Measurements from ENCODE around the gene EHBP1L1. TPM values are rescaled to one million over a fixed set of nuclear protein-coding genes. Genes with fewer than 3 reads are reported as not detected.
A peak's percentile ranks its signal among the peaks of the same experiment; 100 is the strongest.

EHBP1L1 gene
- total and polyA plus RNA-seq, 2 of the 8 experiments (the other 6 are each of a cell fraction or from before 2014, with no cell fraction given), result 4.3 to 6.6 TPM

GRCh38 chr11:65538915-65539743 lies 36.7 kb upstream of the EHBP1L1 start:
- Histone ChIP-seq H2BK5ac (ENCODE audit: low read depth, low read length) (no peak overlapping the region), H3K4ac (replicated peaks; ENCODE audit: insufficient read length, low read depth, low read length) (peak overlapping the region; percentile 17), H3K23me2 (ENCODE audit: low read depth, low read length) (peaks cover 17% of the 10 kb centered on the region), H3K9ac (replicated peaks in 1 of 4; ENCODE audit: extremely low read depth in 1 of 4, low read depth in 3 of 4, low read length in 3 of 4) (no peak overlapping the region), H3K56ac (replicated peaks; ENCODE audit: insufficient read length, low read depth, low read length) (no peak overlapping the region), H3K4me2 (ENCODE audit: insufficient read depth in 1 of 2, low read depth in 2 of 2, low read length in 2 of 2) (peak overlapping the region; percentile 64 to 89), H4K20me1 (replicated peaks in 1 of 2; ENCODE audit: control insufficient read depth in 1 of 2, insufficient read depth in 2 of 2, low read length in 2 of 2) (peaks cover 3 to 14% of the 10 kb centered on the region in 2 experiments), H3K27ac (ENCODE audit: low read depth, low read length) (no peak overlapping the region), H3K9me3 (ENCODE audit: insufficient read depth in 2 of 2, low read depth in 1 of 2, low read length in 1 of 2) (no peaks in the 10 kb centered on the region), H3K79me1 (ENCODE audit: low read depth, low read length) (no peaks in the 10 kb centered on the region), H2BK15ac (ENCODE audit: low read length) (no peak overlapping the region), H4K91ac (replicated peaks; ENCODE audit: insufficient read length, low read length) (peak overlapping the region; percentile 73), H2BK120ac (replicated peaks; ENCODE audit: low read depth, low read length) (no peak overlapping the region), H3K4me1 (replicated peaks in 1 of 4; ENCODE audit: control insufficient read depth in 3 of 4, insufficient read depth in 4 of 4, low read length in 3 of 4) (peaks cover 0 to 9% (median 1%) of the 10 kb centered on the region in 4 experiments; a peak in 5 of 7 replicates), H3K14ac (ENCODE audit: insufficient read length) (no peak overlapping the region), H3K23ac (ENCODE audit: insufficient read length) (no peak overlapping the region), H2AFZ (ENCODE audit: low read length) (no peak overlapping the region), H2BK20ac (ENCODE audit: low read length) (no peak overlapping the region), H3K27me3 (replicated peaks in 1 of 4; ENCODE audit: control insufficient read depth in 3 of 4, extremely low read depth in 1 of 4, insufficient read depth in 3 of 4, low read length in 3 of 4) (peaks cover 0 to 24% (median 13%) of the 10 kb centered on the region in 4 experiments; a peak in 6 of 7 replicates), H3K79me2 (ENCODE audit: control insufficient read depth in 1 of 2, insufficient read depth in 2 of 2, low read length in 2 of 2) (no peaks in the 10 kb centered on the region), H4K8ac (ENCODE audit: extremely low read depth, insufficient read depth, low read length) (peak overlapping the region; percentile 73), H4K5ac (ENCODE audit: insufficient read length, low read depth, low read length) (no peak overlapping the region), H3K4me3 (ENCODE audit: extremely low read depth in 1 of 4, insufficient read depth in 2 of 4, low read depth in 3 of 4, low read length in 4 of 4) (peak overlapping the region; percentile 16 to 68 (median 40)), H2BK12ac (ENCODE audit: low read depth, low read length) (no peak overlapping the region), H2AK5ac (ENCODE audit: low read depth, low read length) (no peak overlapping the region), H3K18ac (ENCODE audit: extremely low read depth, low read length) (no peak overlapping the region; the same call in none of the 2 replicates), H3K36me3 (ENCODE audit: control insufficient read depth in 2 of 4, insufficient read depth in 4 of 4, low read length in 3 of 4) (peaks cover 0 to 6% (median 2%) of the 10 kb centered on the region in 4 experiments; a peak in 3 of 8 replicates)
- DNase-seq (ENCODE audit: low read depth in 1 of 2, low spot score in 2 of 2), result peak in 1 of 2 experiments; percentile 71
- CTCF ChIA-PET (ENCODE audit: partially characterized antibody), result interaction anchor here (0.6 to 10.5 kb wide), 13 partner anchors 8 to 435 kb away, joined by 3 to 284 read pairs (median 6); partner anchors contain the start of genes EHBP1L1, FAM89B, LTBP3 and SCYL1
- 7% methylated on average over 34 of the region's 92 CpGs; no CpG with 5 or more reads in 1 of the 2 experiments for WGBS, 2 experiments (ENCODE audit: extremely low coverage in 1 of 2, insufficient coverage in 1 of 2, insufficient read length in 1 of 2, insufficient replicate concordance in 2 of 2, low coverage in 1 of 2, low lambda C conversion rate in 2 of 2, missing lambda C conversion rate in 1 of 2)
- FAIRE-seq, result no peak
- POLR2A ChIA-PET (ENCODE audit: partially characterized antibody), result interaction anchor here (0.8 to 5.2 kb wide), 18 partner anchors 10 to 661 kb away, joined by 3 to 62 read pairs (median 6); partner anchors contain the start of genes EHD1, FAM89B, MALAT1 and SCYL1
- TF ChIP-seq CTCF (IDR thresholded peaks at IDR 0.05; ENCODE audit: control extremely low read depth in 1 of 3, insufficient read depth in 1 of 3, low read depth in 1 of 3, low read length in 3 of 3) (0 out of 4 replicates have a peak, but pooled peaks of 1 of the 3 experiments have one; percentile 1), EP300 (IDR thresholded peaks at IDR 0.05; ENCODE audit: borderline replicate concordance in 1 of 2, low read depth in 2 of 2, low read length in 2 of 2) (no peak), E2F6 (IDR thresholded peaks at IDR 0.05) (peak; percentile 77), CTBP2 (IDR thresholded peaks at IDR 0.05; ENCODE audit: borderline replicate concordance, insufficient read depth, insufficient read length, low read length) (peak; percentile 34), CREB1 (IDR thresholded peaks at IDR 0.05) (peak; percentile 6; the same call in 1 of the 2 replicates), TCF12 (IDR thresholded peaks at IDR 0.05; ENCODE audit: low read depth, low read length) (no peak)
